Measurements from ENCODE around the gene PARVB. TPM values are rescaled to one million over a fixed set of nuclear protein-coding genes. Genes with fewer than 3 reads are reported as not detected.

The PARVB gene
- total and polyA plus RNA-seq, 2 donors (not counting 3 experiments of a cell fraction or from before 2014, with no cell fraction given) = 155 to 162 TPM

DNA sequence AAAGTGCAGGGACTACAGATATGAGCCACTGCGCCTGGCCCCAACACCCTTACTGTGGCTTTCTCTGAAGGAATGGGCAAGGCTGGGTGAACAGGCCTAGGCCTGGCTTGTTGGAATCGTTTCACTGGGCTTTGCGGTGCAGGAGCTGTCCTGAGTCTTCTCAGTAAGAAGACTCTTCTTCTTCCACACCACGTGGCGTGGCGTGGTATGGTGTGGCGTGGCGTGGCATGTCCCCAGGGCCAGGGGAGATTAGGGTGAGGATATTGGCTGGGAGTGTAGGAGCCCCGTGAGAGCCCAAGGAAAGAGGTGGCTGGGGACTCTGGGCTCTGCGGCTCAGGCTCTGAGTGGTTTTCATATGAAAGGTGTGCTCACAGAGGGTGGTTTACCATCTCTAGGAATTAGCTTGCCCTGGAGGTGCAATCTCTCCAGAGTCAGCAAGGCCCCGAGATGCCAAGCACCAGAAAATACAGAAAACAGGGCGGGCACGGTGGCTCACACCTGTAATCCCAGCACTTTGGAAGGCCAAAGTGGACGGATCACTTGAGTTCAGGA is 70.7 kb downstream of the PARVB start:
- Histone ChIP-seq H2AFZ (ENCODE audit: low read depth, low read length) (no peak overlapping the region), H3K4me3 (replicated peaks in 1 of 3; ENCODE audit: insufficient read depth in 1 of 3, low read depth in 1 of 3, low read length in 3 of 3) (no peak overlapping the region), H3K9me1 (replicated peaks; ENCODE audit: control insufficient read depth, extremely low read depth, insufficient read depth, low read length) (no peaks in the 10 kb centered on the region), H3K9me3 (replicated peaks; ENCODE audit: control insufficient read depth, insufficient read depth, low read length) (no peaks in the 10 kb centered on the region), H4K20me1 (replicated peaks; ENCODE audit: control insufficient read depth, extremely low read depth, insufficient read depth, low read length) (no peaks in the 10 kb centered on the region), H3K36me3 (ENCODE audit: control insufficient read depth in 2 of 2, extremely low read depth in 1 of 2, insufficient read depth in 2 of 2, low read length in 2 of 2) (peaks cover 4 to 25% of the 10 kb centered on the region in 2 experiments), H3K27me3 (ENCODE audit: control insufficient read depth in 2 of 2, insufficient read depth in 2 of 2, low read length in 2 of 2) (no peaks in the 10 kb centered on the region), H3K9ac (replicated peaks; ENCODE audit: extremely low read depth, insufficient read depth, low read length) (no peak overlapping the region), H3K27ac (ENCODE audit: insufficient read depth, low read depth, low read length) (no peak overlapping the region), H3K4me2 (ENCODE audit: insufficient read depth, low read length) (no peak overlapping the region), H3K79me2 (ENCODE audit: control insufficient read depth, insufficient read depth, low read length) (peaks cover 20% of the 10 kb centered on the region), H3K4me1 (ENCODE audit: control insufficient read depth, extremely low read depth, insufficient read depth, low read length) (no peaks in the 10 kb centered on the region)
- dilution Hi-C loops (cut with MboI; ENCODE audit: extremely low pct_ligation_motif_present, low sequenced_read_pairs) (no loop called here), intact Hi-C loops (cut with micrococcal nuclease) (no loop called here)
- no TSS peak for BruUV-seq (replicated peaks)
- ChIA-PET CTCF (interaction anchor here (1.8 to 2.3 kb wide), 2 partner anchors 9 to 102 kb away, joined by 5 to 10 read pairs; no protein-coding TSS in a partner anchor), POLR2A (no interaction called here)
- DNase-seq (ENCODE audit: low read depth, low spot score) = no peak
- TF ChIP-seq MYC (IDR thresholded peaks at IDR 0.05; ENCODE audit: low read depth, low read length) = no peak
- TF ChIP-seq POLR2A (IDR thresholded peaks at IDR 0.05; ENCODE audit: low read depth, low read length) = no peak
- no peak for TF ChIP-seq FOS (IDR thresholded peaks at IDR 0.05; ENCODE audit: borderline replicate concordance, insufficient read depth, low read length)
- TF ChIP-seq, protein P1, sequence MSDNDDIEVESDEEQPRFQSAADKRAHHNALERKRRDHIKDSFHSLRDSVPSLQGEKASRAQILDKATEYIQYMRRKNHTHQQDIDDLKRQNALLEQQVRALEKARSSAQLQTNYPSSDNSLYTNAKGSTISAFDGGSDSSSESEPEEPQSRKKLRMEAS (IDR thresholded peaks at IDR 0.05; ENCODE audit: insufficient read depth, insufficient read length) = no peak
- TF ChIP-seq, protein P2, sequence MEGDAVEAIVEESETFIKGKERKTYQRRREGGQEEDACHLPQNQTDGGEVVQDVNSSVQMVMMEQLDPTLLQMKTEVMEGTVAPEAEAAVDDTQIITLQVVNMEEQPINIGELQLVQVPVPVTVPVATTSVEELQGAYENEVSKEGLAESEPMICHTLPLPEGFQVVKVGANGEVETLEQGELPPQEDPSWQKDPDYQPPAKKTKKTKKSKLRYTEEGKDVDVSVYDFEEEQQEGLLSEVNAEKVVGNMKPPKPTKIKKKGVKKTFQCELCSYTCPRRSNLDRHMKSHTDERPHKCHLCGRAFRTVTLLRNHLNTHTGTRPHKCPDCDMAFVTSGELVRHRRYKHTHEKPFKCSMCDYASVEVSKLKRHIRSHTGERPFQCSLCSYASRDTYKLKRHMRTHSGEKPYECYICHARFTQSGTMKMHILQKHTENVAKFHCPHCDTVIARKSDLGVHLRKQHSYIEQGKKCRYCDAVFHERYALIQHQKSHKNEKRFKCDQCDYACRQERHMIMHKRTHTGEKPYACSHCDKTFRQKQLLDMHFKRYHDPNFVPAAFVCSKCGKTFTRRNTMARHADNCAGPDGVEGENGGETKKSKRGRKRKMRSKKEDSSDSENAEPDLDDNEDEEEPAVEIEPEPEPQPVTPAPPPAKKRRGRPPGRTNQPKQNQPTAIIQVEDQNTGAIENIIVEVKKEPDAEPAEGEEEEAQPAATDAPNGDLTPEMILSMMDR (IDR thresholded peaks at IDR 0.05; ENCODE audit: extremely low read depth in 1 of 2, insufficient read depth in 1 of 2, low read depth in 1 of 2, low read length in 2 of 2) = no peak
- no peak for TF ChIP-seq EZH2 (IDR thresholded peaks at IDR 0.05; ENCODE audit: borderline replicate concordance, low read depth, low read length, severe bottlenecking)
- no peak for TF ChIP-seq POLR2AphosphoS5 (IDR thresholded peaks at IDR 0.05; ENCODE audit: insufficient read depth, low read depth, low read length)
- no peak for TF ChIP-seq GATA2 (IDR thresholded peaks at IDR 0.05; ENCODE audit: insufficient read depth, insufficient read length, low read depth, low read length)
- no peak for TF ChIP-seq JUN (IDR thresholded peaks at IDR 0.05; ENCODE audit: borderline replicate concordance, insufficient read depth, insufficient read length, low read depth)
- FAIRE-seq = no peak

Data from endothelial cell of umbilical vein (primary cell).